PFSK-1 (cell line): ENCODE results near the gene ARHGEF12.

Experiments used
- POLR2AphosphoS5 ChIP-seq: IDR thresholded peaks from 2 replicates; pipeline ENCODE4 v1.6.1; 2012; ENCODE audit warnings: low read depth, mild to moderate bottlenecking, control low read depth, low read length, moderate library complexity
- TAF1 ChIP-seq: IDR thresholded peaks from 2 replicates; pipeline ENCODE4 v1.6.1; 2012; ENCODE audit warnings: low read length, control low read depth, borderline replicate concordance; ENCODE audit not compliant: insufficient read depth

DNA sequence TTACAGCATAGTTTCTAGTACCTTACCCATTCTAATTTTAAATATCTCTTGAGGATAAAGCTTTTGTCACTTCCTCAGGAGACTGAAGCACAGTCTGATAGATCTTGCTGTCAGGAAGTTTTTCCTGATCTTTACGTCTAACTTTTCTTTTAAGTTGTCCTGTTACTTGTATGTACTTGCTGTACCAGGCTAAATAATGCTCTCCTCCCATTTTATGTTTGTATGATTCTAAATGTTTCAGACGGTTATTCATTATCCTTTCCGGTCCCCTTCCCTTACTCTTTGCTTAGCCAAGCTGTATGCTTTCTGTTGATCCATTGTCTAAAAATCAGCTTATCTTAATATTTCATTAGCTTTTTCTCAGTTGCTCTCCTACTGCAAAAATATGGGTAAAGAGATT, 6.0 kb downstream of the ARHGEF12 start:
- TF ChIP-seq TAF1 (no peak), POLR2AphosphoS5 (no peak)
